Lung (tissue), 12 donors: Measurements from ENCODE around the gene SLC35A4. TPM values are rescaled to one million over a fixed set of nuclear protein-coding genes. Genes with fewer than 3 reads are reported as not detected.
"Not testable (repeated sequence)": the region's sequence is repeated elsewhere in the genome, so short reads cannot be mapped to it uniquely, and the experiment has no call there.

Experiments used
- ATAC-seq: fragments of 200-7000 bp; cut with Tn5 transposase; one replicate; pipeline ENCODE4 v1.9.1; 2020; ENCODE audit warnings: moderate number of reproducible peaks; ENCODE audit not compliant: insufficient read depth, low FRiP score
- DNase-seq, 3 donors: peaks; one replicate each; pipeline ENCODE4 v3.0.0-alpha.2; 2013 to 2017
- H3K27ac ChIP-seq, 2 donors: one replicate each; pipeline ENCODE4 v1.5.1; 2013; ENCODE audit warnings: mild to moderate bottlenecking in 2 of 2, moderate library complexity in 2 of 2, control low read depth in 1 of 2, inconsistent platforms in 1 of 2, low read depth in 1 of 2, low read length in 1 of 2
- H3K27me3 ChIP-seq, 3 donors: one replicate each; pipeline ENCODE4 v1.5.1; 2013; ENCODE audit warnings: low read length in 2 of 3; ENCODE audit not compliant: control insufficient read depth in 3 of 3, insufficient read depth in 3 of 3
- H3K36me3 ChIP-seq, 4 donors: one replicate each; pipeline ENCODE4 v1.5.1; 2013; ENCODE audit warnings: low read length in 4 of 4, mild to moderate bottlenecking in 1 of 4, moderate library complexity in 1 of 4; ENCODE audit not compliant: control insufficient read depth in 4 of 4, insufficient read depth in 4 of 4
- H3K4me1 ChIP-seq, 5 donors: one replicate each; pipeline ENCODE4 v1.5.1; 2013; ENCODE audit warnings: low read length in 5 of 5, mild to moderate bottlenecking in 2 of 5, moderate library complexity in 1 of 5; ENCODE audit not compliant: control insufficient read depth in 5 of 5, insufficient read depth in 5 of 5
- H3K4me3 ChIP-seq: one replicate; pipeline ENCODE4 v1.5.1; 2013; ENCODE audit warnings: mild to moderate bottlenecking, control low read depth, moderate library complexity
- H3K9ac ChIP-seq, 2 donors: one replicate each; pipeline ENCODE4 v1.5.1; 2013; ENCODE audit warnings: low read length in 2 of 2, control low read depth in 1 of 2; ENCODE audit not compliant: insufficient read depth in 1 of 2
- H3K9me3 ChIP-seq, 4 donors: one replicate each; pipeline ENCODE4 v1.5.1; 2013; ENCODE audit warnings: low read length in 3 of 4, mild to moderate bottlenecking in 1 of 4, moderate library complexity in 1 of 4; ENCODE audit not compliant: control insufficient read depth in 4 of 4, insufficient read depth in 3 of 4
- CTCF ChIP-seq: IDR thresholded peaks from 2 replicates; pipeline ENCODE4 v1.5.1; 2012; ENCODE audit warnings: mild to moderate bottlenecking; ENCODE audit errors: control extremely low read depth, extremely low read depth
- WGBS, 2 donors: extraction: QIAGEN DNeasy Blood & Tissue Kit; methylation state at CpG; one replicate each; pipeline ENCODE4 v1.1.7; 2013; 5-methylcytosine and 5-hydroxymethylcytosine counted together
- polyA plus RNA-seq, 2 donors: library from polyadenylated mRNA; stranded (reverse); fragments of 200-250 nt; gene quantifications; one replicate each; pipeline ENCODE4 v1.2.1, GENCODE V29; 2013
- total RNA-seq, 2 donors: library from RNA; depleted of rRNA in 1 of 2; stranded (reverse); fragments of >200 nt in 1 of 2; gene quantifications; one replicate each; pipeline ENCODE4 v1.2.1, GENCODE V29; 2014 to 2021
- donor health status: control.
- donor health status: control.
- donor health status: Bipolar disorder and iron deficiency.
- donor health status: healthy.
- donor health status: DM: yes; HTN: yes; CAD: no.

The SLC35A4 gene
- total and polyA plus RNA-seq, 4 donors, result 10.7 to 94.4 (median 66.3) TPM

GRCh38 chr5:140573683-140574082, 9.1 kb downstream of the SLC35A4 start:
- WGBS, 2 donors, result 96 to 99% methylated on average over 7 of the region's 7 CpGs
- Histone ChIP-seq H3K9ac (no peak overlapping the region), H3K27me3 (no peaks in the 10 kb centered on the region), H3K4me3 (no peak overlapping the region), H3K36me3 (peaks cover 0 to 3% (median 0%) of the 10 kb centered on the region in 4 donors), H3K9me3 (no peaks in the 10 kb centered on the region), H3K27ac (peak overlapping the region in 1 of 2 donors; percentile 21), H3K4me1 (peaks cover 0 to 18% (median 7%) of the 10 kb centered on the region in 5 donors)
- TF ChIP-seq CTCF, result no peak
- ATAC-seq, result no peak
- no peak for DNase-seq

GRCh38 chr5:140574165-140574564, 9.5 kb downstream of the SLC35A4 start:
- peak; percentile 37 for ATAC-seq
- Histone ChIP-seq H3K9ac (no peak overlapping the region), H3K27ac (no peak overlapping the region), H3K4me1 (peaks cover 0 to 18% (median 6%) of the 10 kb centered on the region in 5 donors), H3K27me3 (no peaks in the 10 kb centered on the region), H3K9me3 (no peaks in the 10 kb centered on the region), H3K4me3 (no peak overlapping the region), H3K36me3 (peaks cover 0 to 3% (median 0%) of the 10 kb centered on the region in 4 donors)
- peak in 1 of 3 donors; percentile 42 for DNase-seq
- 40 to 50% methylated on average over 3 of the region's 3 CpGs for WGBS, 2 donors
- TF ChIP-seq CTCF, result no peak

- peak in 1 of 3 donors; percentile 33 for DNase-seq
- Histone ChIP-seq H3K4me3 (no peak overlapping the region), H3K27ac (no peak overlapping the region), H3K9ac (no peak overlapping the region), H3K36me3 (peaks cover 0 to under 1% (median 0%) of the 10 kb centered on the region in 4 donors), H3K4me1 (peaks cover 0 to 18% (median 2%) of the 10 kb centered on the region in 5 donors), H3K9me3 (no peaks in the 10 kb centered on the region), H3K27me3 (no peaks in the 10 kb centered on the region)
- TF ChIP-seq CTCF, result peak; percentile 46
- peak; percentile 62 for ATAC-seq
- 72 to 79% methylated on average over 8 of the region's 8 CpGs for WGBS, 2 donors
Observed at GRCh38 chr5:140575309-140575708, 10.7 kb downstream of the SLC35A4 start.

- DNase-seq, result no peak
- Histone ChIP-seq H3K9ac (no peak overlapping the region), H3K27me3 (no peaks in the 10 kb centered on the region), H3K9me3 (no peaks in the 10 kb centered on the region), H3K36me3 (no peaks in the 10 kb centered on the region), H3K4me1 (peaks cover 0 to 7% (median 1%) of the 10 kb centered on the region in 5 donors), H3K27ac (no peak overlapping the region), H3K4me3 (no peak overlapping the region)
- ATAC-seq, result no peak
- WGBS, 2 donors, result 55 to 71% methylated on average over 2 of the region's 2 CpGs
- TF ChIP-seq CTCF, result no peak
Observed at GRCh38 chr5:140576776-140577201, 12.2 kb downstream of the SLC35A4 start.

- not testable (repeated sequence) for H3K4me1 ChIP-seq, H3K9ac ChIP-seq, H3K27ac ChIP-seq, DNase-seq, H3K27me3 ChIP-seq, H3K9me3 ChIP-seq, H3K4me3 ChIP-seq, ATAC-seq, H3K36me3 ChIP-seq
- 96% methylated on average over 6 of the region's 6 CpGs for WGBS, 2 donors
Observed at GRCh38 chr5:140579188-140579747, 14.6 kb downstream of the SLC35A4 start.
